Epithelial cell of esophagus (primary cell): ENCODE results near the gene AIRE.

Experiments used
- DNase-seq: peaks from one replicate; pipeline ENCODE4 v3.0.0; 2010; ENCODE audit warnings: low read depth
- H3K4me3 ChIP-seq: 2 replicates; pipeline ENCODE4 v1.5.1; 2011; ENCODE audit warnings: mild to moderate bottlenecking, low read length, control low read depth
- TF ChIP-seq, protein P1 (sequence below): IDR thresholded peaks from 2 replicates; pipeline ENCODE4 v1.5.1; 2011; ENCODE audit warnings: low read depth, mild to moderate bottlenecking, low read length, control low read depth, inconsistent platforms; ENCODE audit not compliant: insufficient read depth; ENCODE audit errors: missing control alignments

AIRE gene

DNA sequence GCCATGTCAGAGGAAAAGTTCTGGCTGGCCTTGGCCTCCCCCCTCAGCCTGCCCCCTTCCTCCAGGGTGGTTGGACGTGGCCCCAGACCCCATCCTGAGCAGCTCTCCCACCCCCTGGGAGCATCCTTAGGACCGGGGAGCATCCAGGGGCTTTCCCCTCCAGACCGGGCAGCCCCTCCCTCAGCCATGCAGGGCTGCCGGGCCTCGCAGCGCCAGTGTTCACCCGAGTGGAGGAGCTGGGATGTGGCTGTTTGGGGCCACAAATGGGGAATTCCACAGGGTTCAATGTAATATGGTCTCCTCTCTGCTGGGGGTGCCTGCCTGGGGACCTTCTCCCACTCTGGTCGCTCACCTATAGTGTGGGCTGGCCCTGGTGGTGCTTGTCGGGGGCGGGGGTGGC lies 10.0 kb downstream of the AIRE start:
- TF ChIP-seq, protein P1, sequence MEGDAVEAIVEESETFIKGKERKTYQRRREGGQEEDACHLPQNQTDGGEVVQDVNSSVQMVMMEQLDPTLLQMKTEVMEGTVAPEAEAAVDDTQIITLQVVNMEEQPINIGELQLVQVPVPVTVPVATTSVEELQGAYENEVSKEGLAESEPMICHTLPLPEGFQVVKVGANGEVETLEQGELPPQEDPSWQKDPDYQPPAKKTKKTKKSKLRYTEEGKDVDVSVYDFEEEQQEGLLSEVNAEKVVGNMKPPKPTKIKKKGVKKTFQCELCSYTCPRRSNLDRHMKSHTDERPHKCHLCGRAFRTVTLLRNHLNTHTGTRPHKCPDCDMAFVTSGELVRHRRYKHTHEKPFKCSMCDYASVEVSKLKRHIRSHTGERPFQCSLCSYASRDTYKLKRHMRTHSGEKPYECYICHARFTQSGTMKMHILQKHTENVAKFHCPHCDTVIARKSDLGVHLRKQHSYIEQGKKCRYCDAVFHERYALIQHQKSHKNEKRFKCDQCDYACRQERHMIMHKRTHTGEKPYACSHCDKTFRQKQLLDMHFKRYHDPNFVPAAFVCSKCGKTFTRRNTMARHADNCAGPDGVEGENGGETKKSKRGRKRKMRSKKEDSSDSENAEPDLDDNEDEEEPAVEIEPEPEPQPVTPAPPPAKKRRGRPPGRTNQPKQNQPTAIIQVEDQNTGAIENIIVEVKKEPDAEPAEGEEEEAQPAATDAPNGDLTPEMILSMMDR: no peak
- H3K4me3 ChIP-seq: no peak overlapping the region
- DNase-seq: no peak

DNA sequence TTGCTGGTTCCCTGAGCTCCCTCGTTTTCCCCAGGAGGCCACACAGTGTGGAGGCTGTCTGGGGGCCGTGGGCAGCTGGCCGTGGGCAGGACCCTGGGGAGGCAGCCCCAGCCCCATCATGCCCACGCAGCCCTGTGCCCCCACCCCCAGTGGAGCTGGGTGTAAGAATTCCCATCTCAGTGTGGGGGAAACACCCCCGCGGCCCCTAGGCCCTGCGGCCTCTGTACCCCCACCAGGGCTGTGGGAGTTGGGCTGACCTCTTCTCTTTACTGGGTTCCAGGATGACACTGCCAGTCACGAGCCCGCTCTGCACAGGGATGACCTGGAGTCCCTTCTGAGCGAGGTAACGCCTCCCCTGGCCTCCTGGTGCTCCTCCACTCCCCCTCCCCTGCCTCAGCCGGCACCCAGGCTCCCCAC lies 10.4 kb downstream of the AIRE start:
- H3K4me3 ChIP-seq: no peak overlapping the region
- TF ChIP-seq, protein P1: no peak
- DNase-seq: no peak

DNA sequence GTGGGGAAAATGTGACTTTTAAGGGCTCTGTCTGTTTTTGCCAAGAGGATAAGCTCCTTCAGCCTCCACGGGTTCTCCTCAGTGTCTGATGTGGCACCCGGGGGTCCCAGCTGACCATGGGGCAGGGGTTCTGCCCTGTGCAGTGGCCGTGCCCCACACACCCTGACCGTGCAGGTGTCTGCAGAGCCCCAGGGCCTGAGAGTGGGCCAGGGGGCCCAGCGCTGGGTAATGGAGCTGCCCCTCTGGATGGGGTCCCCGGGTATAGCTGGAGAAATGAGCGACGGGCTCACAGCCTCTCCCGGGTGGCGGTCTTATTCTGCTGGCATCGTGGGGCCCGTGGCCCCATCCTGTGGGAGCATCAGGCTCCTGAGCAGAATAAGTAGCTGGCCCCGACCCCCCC lies 11.2 kb downstream of the AIRE start:
- DNase-seq: no peak
- no peak overlapping the region for H3K4me3 ChIP-seq
- TF ChIP-seq, protein P1: no peak

DNA sequence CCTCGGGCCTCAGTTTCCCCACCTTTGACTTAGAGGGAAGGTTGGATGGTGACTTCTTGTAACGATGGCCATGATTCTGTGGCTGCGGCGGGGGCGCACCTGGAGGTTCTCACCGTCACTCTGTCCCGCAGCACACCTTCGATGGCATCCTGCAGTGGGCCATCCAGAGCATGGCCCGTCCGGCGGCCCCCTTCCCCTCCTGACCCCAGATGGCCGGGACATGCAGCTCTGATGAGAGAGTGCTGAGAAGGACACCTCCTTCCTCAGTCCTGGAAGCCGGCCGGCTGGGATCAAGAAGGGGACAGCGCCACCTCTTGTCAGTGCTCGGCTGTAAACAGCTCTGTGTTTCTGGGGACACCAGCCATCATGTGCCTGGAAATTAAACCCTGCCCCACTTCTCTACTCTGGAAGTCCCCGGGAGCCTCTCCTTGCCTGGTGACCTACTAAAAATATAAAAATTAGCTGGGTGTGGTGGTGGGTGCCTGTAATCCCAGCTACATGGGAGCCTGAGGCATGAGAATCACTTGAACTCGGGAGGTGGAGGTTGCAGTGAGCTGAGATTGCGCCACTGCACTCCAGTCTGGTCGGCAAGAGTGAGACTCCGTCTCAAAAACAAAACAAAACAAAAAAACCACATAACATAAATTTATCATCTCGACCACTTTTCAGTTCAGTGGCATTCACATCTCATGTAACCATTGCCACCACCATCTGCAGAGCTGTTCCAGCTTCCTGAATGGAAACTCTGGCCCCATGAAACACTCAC lies 12.0 kb downstream of the AIRE start:
- peak; percentile 87 for DNase-seq
- H3K4me3 ChIP-seq: no peak overlapping the region
- TF ChIP-seq, protein P1: peak; percentile 84

DNA sequence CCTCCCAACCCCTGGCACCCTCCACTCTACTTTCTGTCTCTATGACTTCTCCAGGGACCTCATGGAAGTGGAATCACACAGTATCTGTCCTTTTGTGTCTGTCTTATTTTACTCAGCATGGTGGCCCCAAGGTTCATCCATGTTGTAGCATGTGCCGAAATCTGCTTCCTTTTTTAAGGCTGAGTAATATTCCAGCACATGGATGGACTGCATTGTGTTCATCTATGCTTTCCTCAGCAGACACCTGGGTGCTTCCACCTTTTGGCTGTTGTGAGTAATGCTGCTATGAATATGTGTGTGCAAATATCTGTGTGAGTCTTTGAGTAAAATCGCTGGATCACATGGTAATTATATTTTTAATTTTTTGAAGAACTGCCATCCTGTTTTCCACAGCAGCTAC lies 12.6 kb downstream of the AIRE start:
- DNase-seq: peak; percentile 52
- TF ChIP-seq, protein P1: peak; percentile 49
- H3K4me3 ChIP-seq: no peak overlapping the region

DNA sequence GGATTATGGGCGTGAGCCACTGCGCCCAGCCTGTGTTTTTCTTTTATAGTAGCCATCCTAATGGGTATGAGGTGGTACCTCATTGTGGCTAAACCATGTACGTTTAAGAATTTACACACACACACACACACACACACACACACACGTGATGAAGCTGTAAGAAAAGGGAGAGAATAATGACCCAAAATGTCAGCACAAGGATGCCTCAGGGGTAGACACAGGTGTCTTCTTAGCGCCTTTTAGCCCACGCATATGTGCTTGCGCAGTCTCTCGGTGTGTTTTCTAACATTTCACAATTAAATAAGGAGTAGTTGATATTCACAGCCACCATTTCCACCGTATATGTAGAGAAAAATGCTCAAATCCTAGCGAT lies 13.4 kb downstream of the AIRE start:
- peak overlapping the region; percentile 73 for H3K4me3 ChIP-seq
- DNase-seq: peak; percentile 20

More for the DNA sequence above, 13.4 kb downstream of the AIRE start:
- TF ChIP-seq, protein P1: no peak
